K562 (cell line): Measurements from ENCODE around the gene XPA. TPM values are rescaled to one million over a fixed set of nuclear protein-coding genes. Genes with fewer than 3 reads are reported as not detected.
A peak's percentile ranks its signal among the peaks of the same experiment; 100 is the strongest.

ENCODE experiments used
- CTCFL ChIP-seq: IDR thresholded peaks from 2 replicates; pipeline ENCODE4 v1.6.1; 2011; ENCODE audit warnings: borderline replicate concordance, low read depth, mild to moderate bottlenecking, moderate library complexity, low read length; ENCODE audit not compliant: insufficient read depth, poor library complexity, severe bottlenecking
- GABPA ChIP-seq: fragments of 200-800 bp; sonication (Bioruptor generic); conservative IDR thresholded peaks from 2 replicates; pipeline ENCODE4 v1.6.1; 2016; ENCODE audit warnings: low read depth, missing genetic modification characterization, missing compliant biosample characterization
- HNRNPUL1 ChIP-seq: fragments of 200-400 bp; formaldehyde crosslinking; IDR thresholded peaks from 2 replicates; pipeline ENCODE4 v1.6.1; 2017; ENCODE audit warnings: low read length
- JUND ChIP-seq, 2 experiments: IDR thresholded peaks; 2 replicates in 1 of 2; 3 replicates in 1 of 2; pipeline ENCODE4 v1.6.1; 2011; ENCODE audit warnings: borderline replicate concordance in 2 of 2, low read depth in 2 of 2, low read length in 2 of 2, improper control_type of control experiment in 1 of 2, missing biosample characterization in 1 of 2, missing genetic modification characterization in 1 of 2, missing genetic modification reagents in 1 of 2
- MGA ChIP-seq: fragments of 450-650 bp; IDR thresholded peaks from 2 replicates; pipeline ENCODE4 v1.6.1; 2016; ENCODE audit warnings: mild to moderate bottlenecking, moderate library complexity
- RHOXF2B ChIP-seq: fragments of 250-450 bp; sonication (Bioruptor Pico); conservative IDR thresholded peaks from 2 replicates; pipeline ENCODE4 v1.5.1; 2021
- USF1 ChIP-seq: sonication (generic); formaldehyde crosslinking; IDR thresholded peaks from 2 replicates; pipeline ENCODE4 v1.9.0; 2022; ENCODE audit warnings: mild to moderate bottlenecking, missing genetic modification reagents
- ZBTB17 ChIP-seq: fragments of 450-650 bp; formaldehyde crosslinking; IDR thresholded peaks from 2 replicates; pipeline ENCODE4 v1.4.0; 2020; ENCODE audit warnings: mild to moderate bottlenecking
- ZNF121 ChIP-seq: sonication (generic); formaldehyde crosslinking; conservative IDR thresholded peaks from 2 replicates; pipeline ENCODE4 v1.8.0; 2022; ENCODE audit warnings: missing genetic modification reagents
- ZNF436 ChIP-seq: fragments of 250-450, 450-650 bp; sonication (Bioruptor Pico); formaldehyde crosslinking; IDR thresholded peaks from 2 replicates; pipeline ENCODE4 v1.7.0; 2020; ENCODE audit warnings: mild to moderate bottlenecking
- ZNF561 ChIP-seq: fragments of 450-650 bp; formaldehyde crosslinking; conservative IDR thresholded peaks from 2 replicates; pipeline ENCODE4 v1.4.0; 2020; ENCODE audit warnings: mild to moderate bottlenecking, moderate library complexity
- polyA plus RNA-seq, 8 experiments: library from polyadenylated mRNA; depleted of rRNA in 4 of 8; stranded (reverse) in 5 of 8; unstranded in 3 of 8; fragments of >200 nt; fragmentation: Nextera tagmentation in 2 of 8; fragmentation: Illumina TruSeq in 1 of 8; extraction: Ambion mirVana in 2 of 8; extraction: Trizol in 1 of 8; gene quantifications; 2 replicates each; pipeline versions ENCODE4 v1.2.1 to v1.2.3, GENCODE V29; 2011 to 2014; ENCODE audit warnings: inconsistent platforms in 1 of 8, missing spikeins in 1 of 8
- total RNA-seq, 7 experiments: library from RNA; depleted of rRNA in 6 of 7; stranded (reverse); fragments of >200 nt in 6 of 7; fragmentation: Illumina TruSeq in 2 of 7; extraction: Trizol in 2 of 7; gene quantifications; 2 replicates each; pipeline versions ENCODE4 v1.2.1 to v1.2.3, GENCODE V29; 2011 to 2021; ENCODE audit warnings: low replicate concordance in 1 of 7

The XPA gene
- total and polyA plus RNA-seq, 9 of the 15 experiments (the other 6 are each of a cell fraction or from before 2014, with no cell fraction given), result 5.1 to 18.2 (median 14.1) TPM

- TF ChIP-seq MGA (peak; percentile 69), RHOXF2B (CRISPR knock-in tag) (no peak), ZNF561 (CRISPR knock-in tag) (no peak), ZNF121 (CRISPR knock-in tag) (no peak), ZBTB17 (CRISPR knock-in tag) (no peak), USF1 (CRISPR knock-in tag) (no peak), JUND (IDR thresholded peaks at IDR 0.05; ENCODE audit: borderline replicate concordance, low read depth, low read length) (0 out of 2 replicates have a peak, but pooled peaks have one; percentile 26), JUND (tag; IDR thresholded peaks at IDR 0.05; ENCODE audit: borderline replicate concordance, low read depth, low read length) (no peak), GABPA (peak; percentile 50; the same call in 1 of the 2 replicates), ZNF436 (no peak), HNRNPUL1 (no peak), CTCFL (no peak)
Observed at GRCh38 chr9:97740848-97741821, 44.0 kb upstream of the XPA start (continued).
